Activated CD8-positive, alpha-beta memory T cell treated with anti-CD3 and anti-CD28 coated beads for 36 hours (primary cell): ENCODE results near the gene DYRK3. TPM values are rescaled to one million over a fixed set of nuclear protein-coding genes. Genes with fewer than 3 reads are reported as not detected.

Source experiments
- CTCF ChIA-PET: fragments of 350-600 bp; sonication (Branson Sonifier 250); formaldehyde crosslinking; loops from one replicate; lab custom pipeline; 2021; ENCODE audit warnings: antibody characterized with exemption; lab: Charles Lee
- POLR2A ChIA-PET: fragments of 350-600 bp; sonication (Branson Sonifier 250); formaldehyde crosslinking; loops from one replicate; lab custom pipeline; 2021; ENCODE audit warnings: antibody characterized with exemption; lab: Charles Lee
- total RNA-seq, 2 experiments: library from RNA; stranded (reverse); gene quantifications; one replicate each; pipeline ENCODE4 v1.2.3, GENCODE V29; 2021

Gene DYRK3
- total RNA-seq, 2 experiments from 2014 or later, result 12.7 to 14.4 TPM

DNA sequence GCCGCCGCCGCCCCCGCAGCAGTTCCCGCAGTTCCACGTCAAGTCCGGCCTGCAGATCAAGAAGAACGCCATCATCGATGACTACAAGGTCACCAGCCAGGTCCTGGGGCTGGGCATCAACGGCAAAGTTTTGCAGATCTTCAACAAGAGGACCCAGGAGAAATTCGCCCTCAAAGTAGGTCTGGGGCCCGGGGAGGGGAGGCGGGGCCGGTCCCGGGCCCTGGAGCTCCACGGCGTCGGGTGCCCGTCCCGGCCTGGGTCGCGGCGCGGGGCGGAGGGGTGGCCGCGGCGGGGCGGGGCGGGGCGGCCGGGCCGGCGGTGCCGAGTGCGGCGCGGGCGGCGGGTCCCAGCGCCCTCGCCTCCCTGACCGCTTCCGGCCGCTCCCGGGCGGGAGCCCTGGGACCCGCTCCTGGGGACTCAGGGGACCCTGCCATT lies 50.0 kb downstream of the DYRK3 start:
- POLR2A ChIA-PET, result interaction anchor here (1.0 kb wide), 1 partner anchor 216 kb away, joined by 3 read pairs; no protein-coding TSS in a partner anchor
- CTCF ChIA-PET, result no interaction called here

DNA sequence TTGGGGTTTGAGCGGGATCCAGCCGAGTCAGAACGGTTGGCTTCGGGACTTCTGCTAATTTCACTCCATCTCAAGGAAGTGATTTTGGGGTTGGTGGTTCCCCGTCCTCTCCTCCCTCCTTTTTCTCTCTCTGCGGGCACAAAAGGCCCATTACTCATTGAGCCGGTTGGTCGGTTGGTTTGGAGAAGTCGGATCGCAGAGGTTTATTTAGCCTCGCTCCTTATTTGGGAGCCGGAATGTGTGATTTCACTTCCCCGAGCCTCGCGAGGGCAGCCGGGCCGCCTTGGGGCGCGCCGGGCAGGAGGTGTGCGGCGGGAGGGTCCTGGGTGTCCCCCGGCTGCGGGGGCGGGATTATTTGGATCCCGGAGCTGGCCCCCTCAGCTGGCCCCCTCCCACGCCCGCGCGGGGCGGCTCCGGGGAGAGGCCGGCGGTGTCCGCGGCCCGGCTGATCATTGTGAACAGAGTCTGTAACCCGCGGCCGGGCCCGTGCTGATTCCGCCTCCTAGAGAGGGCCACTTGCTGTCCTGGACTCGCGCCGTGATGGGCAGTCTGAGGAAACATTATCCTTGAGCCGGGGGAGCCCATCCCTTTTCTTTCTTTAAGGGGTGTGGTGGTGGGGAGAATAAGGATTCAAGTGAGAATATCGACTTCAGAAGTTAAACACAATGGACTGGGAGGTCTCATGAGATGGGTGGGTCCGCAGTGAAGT lies 50.6 kb downstream of the DYRK3 start:
- POLR2A ChIA-PET, result interaction anchor here (0.6 to 1.0 kb wide), 2 partner anchors 216 to 603 kb away, joined by 3 read pairs; no protein-coding TSS in a partner anchor
- CTCF ChIA-PET, result interaction anchor here (0.9 kb wide), 1 partner anchor 10 kb away, joined by 3 read pairs; no protein-coding TSS in a partner anchor

DNA sequence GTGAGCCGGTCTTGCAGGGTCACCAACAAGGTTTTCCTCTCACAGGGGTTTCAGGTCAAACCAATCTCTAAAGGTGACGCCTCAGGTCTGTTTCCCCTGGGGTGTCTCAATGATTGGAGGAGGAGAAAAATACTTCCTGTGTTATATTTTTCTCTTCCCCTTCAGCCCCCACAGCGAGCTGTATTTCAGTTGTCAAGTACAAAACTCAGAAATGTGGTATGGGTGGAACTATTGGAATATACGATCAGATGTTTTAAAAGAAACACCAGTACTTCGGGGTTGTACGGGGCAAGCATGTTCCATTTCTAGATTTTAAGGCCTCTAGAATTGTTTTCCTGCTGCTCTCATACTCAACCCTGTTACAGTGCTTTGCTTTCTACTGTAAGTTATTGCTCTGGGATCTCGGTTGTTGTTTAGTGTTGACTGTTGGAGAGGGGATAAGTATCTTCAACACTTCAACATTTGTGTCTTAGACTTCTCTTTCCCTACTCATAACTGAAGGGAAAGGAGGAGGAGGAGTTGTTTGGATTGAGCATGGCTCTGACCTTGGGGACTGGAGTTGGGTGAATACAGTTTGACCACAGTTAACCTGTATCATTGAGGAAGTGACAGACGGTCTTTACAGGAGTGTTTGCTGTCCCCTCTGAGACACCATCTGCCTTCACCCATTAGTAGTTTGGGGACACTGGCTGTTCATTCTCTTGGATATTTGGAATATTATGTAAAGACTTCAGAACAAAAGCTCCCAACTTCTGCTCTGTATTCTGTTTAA lies 51.3 kb downstream of the DYRK3 start:
- POLR2A ChIA-PET, result interaction anchor here (0.6 kb wide), 2 partner anchors 116 to 603 kb away, joined by 3 to 4 read pairs; no protein-coding TSS in a partner anchor
- CTCF ChIA-PET, result interaction anchor here (0.9 kb wide), 1 partner anchor 11 kb away, joined by 3 read pairs; no protein-coding TSS in a partner anchor

DNA sequence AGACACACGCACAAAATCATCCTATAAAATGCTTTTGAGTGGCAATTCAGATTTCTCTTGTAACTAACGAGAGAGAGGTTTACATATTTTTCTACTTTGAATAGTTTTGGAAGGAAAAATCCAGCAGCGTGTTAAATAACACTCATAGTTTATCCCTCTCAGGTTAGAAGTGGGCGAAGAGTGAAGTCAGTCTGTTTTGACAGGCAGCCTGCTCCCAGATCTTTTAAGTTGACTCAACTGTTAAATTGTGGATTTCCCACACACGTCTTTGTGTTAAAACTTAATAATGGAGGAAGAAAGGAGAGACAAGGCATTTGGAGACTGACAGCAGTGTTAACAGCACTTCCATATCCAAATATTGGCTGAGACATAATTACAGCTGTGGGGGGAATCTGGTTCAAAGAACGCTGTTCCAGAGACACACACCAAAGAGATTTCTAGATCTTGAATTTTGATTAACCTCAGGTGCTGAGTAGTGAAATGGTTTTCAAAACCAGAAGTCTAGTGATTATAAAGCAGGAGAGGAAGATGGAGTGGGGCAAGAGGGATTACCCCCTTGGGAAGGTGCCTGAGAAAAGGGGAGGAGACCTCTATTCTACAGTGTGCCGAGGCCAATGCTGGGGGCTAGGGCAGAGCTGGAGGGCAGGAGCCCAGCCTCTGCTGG lies 52.0 kb downstream of the DYRK3 start:
- ChIA-PET CTCF (interaction anchor here (1.0 to 1.8 kb wide), 3 partner anchors 40 to 122 kb away, joined by 3 to 4 read pairs (median 3); partner anchors contain the start of gene EIF2D), POLR2A (interaction anchor here (0.5 to 1.2 kb wide), 3 partner anchors 29 to 115 kb away, joined by 3 to 4 read pairs (median 4); no protein-coding TSS in a partner anchor)

DNA sequence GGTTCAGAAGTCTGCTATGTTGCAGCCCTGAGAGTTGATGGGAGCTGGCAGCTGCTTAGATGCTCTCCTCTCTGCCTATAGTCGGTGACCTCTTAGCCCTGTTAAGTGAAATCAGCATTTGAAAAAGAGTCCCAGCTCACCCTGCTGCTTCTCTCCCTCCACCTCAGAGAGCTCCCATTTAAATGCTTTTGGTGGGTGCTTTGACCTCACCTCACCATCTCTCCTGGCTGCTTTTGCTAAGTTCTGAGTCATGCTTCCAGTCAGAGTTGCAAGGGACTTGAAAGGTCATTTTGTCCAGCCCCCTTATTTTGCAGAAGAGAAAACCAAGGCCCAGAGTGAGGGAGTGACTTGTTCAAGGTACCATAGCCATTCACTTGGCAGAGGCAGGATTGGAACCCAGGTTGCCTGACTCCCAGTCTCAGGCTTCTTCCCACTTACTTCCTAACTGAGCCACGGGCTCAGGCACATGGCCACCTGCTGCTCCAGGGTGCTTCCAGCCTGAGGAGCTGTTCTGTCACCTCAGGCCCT lies 52.6 kb downstream of the DYRK3 start:
- POLR2A ChIA-PET, result interaction anchor here (0.5 to 1.2 kb wide), 2 partner anchors 28 to 29 kb away, joined by 3 to 4 read pairs; no protein-coding TSS in a partner anchor
- CTCF ChIA-PET, result interaction anchor here (1.0 to 2.6 kb wide), 4 partner anchors 24 to 121 kb away, joined by 3 to 11 read pairs (median 4); partner anchors contain the start of gene EIF2D

DNA sequence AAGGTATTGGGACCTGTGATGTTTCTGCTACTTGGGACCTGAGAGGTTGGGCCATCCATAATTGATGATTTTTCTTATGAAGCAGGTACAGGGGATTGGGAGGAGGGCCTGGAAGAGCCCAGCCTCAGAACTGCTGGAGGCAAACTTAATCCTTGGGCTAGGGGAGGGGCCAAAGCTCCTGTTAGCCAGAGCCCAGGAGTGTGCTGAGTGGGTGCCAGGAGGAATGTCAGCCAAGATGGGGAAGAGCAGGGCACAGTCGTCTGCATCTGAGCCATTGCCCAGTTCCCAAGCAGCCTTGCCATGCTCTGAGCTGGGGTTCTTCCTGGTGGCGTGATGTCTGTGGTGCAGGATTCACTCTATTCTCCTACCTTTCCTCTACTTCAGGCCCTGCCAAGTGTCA lies 55.2 kb downstream of the DYRK3 start:
- ChIA-PET CTCF (interaction anchor here (0.9 to 2.6 kb wide), 4 partner anchors 26 to 200 kb away, joined by 3 to 11 read pairs (median 6); no protein-coding TSS in a partner anchor), POLR2A (no interaction called here)

DNA sequence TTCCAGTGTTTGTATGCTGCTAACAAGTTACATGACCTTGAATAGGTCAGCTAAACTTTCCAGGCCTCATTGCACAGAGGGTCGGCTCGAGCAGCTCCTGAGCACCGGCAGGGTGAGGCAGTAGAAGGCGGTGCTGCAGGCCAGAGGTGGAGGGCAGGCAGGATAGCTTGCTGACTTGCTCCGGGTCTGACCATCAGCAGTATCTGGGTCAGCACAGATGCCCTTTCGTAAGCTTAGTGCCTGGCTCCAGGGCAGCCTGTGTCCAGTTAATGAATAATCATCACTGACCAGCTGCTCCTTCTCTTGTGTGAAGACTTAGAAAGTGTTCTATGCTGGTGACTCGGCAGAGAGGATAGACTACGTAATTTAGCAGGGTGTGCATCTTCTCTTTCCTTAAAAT lies 56.3 kb downstream of the DYRK3 start:
- POLR2A ChIA-PET, result no interaction called here

DNA sequence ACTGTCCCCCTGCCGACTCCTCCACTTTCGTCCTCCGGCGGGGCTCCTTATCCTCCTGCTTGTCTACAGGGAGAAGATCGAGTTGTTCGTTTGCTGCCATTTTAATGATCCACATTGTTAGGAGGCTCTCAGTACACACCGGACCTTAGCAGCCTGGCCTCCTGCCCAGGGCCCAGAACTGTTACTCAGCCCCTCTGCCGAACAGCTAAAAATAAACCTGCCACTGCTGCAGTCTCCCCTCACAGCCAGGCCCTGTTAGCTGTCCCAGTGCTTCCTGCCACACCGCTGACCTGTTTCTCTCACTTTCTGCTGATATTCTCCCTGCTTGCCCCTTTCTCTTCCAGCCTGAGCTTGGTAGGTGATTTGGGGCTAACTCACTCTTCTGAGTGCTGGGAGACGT lies 57.7 kb downstream of the DYRK3 start:
- ChIA-PET POLR2A (no interaction called here), CTCF (interaction anchor here (0.9 kb wide), 2 partner anchors 30 to 216 kb away, joined by 3 to 4 read pairs; no protein-coding TSS in a partner anchor)

More for the DNA sequence above, 56.3 kb downstream of the DYRK3 start:
- CTCF ChIA-PET, result interaction anchor here (1.0 to 2.5 kb wide), 4 partner anchors 9 to 57 kb away, joined by 3 to 7 read pairs (median 5); partner anchors contain the start of gene DYRK3

DNA sequence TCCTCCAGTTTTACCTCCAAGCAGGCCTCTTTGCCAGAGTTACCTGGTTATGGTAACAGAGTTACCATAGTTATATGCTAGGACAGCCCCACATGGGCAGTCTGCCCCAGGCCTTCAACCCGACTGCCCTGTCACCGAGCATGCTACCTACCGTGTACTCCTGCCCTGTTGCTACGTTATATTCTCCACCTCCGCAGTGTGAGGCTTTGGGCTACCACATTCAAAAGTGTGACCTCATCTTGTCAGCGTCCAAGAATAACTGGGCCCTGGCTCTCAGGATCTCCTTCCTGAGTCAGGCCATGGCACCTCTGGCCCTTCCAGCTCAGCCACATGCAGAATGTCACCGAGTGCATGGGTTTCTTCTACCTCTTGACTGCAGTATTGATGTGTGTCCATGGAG lies 58.3 kb downstream of the DYRK3 start:
- ChIA-PET POLR2A (no interaction called here), CTCF (interaction anchor here (0.9 kb wide), 1 partner anchor 216 kb away, joined by 4 read pairs; no protein-coding TSS in a partner anchor)

DNA sequence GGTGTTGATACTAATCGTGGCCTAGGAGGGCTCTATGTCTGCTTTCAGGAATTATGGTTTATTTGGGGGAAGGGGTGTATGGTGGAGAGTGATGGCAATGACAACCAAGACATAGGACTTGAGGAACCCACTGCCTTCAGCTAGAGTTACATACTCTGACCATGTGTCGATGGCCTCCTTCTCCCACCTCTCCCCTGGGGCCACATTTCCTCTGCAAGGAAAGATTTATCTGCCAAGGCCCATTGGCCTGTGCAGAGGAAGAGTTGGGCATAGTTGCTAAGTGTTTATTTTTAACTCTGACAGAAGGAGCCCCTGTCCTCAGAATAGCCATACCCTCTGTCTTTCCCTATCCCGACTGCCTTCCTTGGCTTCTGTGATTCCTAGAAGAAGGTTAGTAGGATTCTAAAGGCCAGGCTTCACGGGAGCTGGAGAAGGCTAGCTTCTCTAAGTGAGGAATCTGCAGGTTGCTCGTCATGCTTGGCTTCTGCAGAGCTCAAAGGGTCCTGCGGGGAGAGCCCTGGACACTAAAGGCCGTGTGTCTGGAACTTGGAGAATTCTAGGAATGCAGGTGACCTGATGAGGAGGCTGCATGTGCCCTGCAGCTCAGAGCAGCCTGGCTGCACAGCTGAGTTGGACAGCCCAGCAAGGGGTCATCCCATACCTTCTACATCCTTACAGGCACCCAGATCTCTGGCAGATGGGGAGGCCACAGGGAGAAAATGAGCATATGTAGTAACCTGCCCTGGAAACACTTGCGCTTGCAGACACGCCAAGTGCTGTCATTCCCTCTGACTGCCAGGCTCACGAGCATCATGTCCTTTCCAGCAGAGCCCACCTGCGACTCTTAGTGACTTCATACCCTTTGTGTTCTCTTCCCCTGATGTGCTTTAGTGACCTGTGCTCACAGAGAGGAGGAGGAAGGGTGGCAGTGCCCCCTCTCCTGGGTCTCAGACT lies 59.1 kb downstream of the DYRK3 start:
- ChIA-PET POLR2A (no interaction called here), CTCF (interaction anchor here (0.7 kb wide), 1 partner anchor 36 kb away, joined by 3 read pairs; no protein-coding TSS in a partner anchor)

DNA sequence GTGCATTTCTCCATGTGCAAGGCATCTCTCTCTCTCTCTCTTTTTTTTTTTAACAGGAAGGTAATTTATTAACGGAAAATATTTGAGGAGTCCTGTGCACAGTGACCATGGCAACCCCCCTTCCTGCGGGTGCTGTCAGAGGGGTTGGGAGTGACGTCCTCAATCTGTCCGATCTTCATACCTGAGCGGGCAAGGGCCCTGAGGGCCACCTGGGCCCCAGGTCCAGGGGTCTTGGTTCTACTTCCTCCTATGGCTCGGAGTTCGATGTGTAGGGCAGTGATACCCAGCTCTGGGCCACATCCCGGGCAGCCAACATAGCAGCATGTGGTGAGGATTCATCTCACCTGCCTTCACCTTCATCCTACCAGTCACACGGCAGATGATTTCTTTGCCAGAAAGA lies 60.4 kb downstream of the DYRK3 start:
- CTCF ChIA-PET, result no interaction called here
- POLR2A ChIA-PET, result interaction anchor here (0.6 kb wide), 1 partner anchor 151 kb away, joined by 3 read pairs; no protein-coding TSS in a partner anchor

DNA sequence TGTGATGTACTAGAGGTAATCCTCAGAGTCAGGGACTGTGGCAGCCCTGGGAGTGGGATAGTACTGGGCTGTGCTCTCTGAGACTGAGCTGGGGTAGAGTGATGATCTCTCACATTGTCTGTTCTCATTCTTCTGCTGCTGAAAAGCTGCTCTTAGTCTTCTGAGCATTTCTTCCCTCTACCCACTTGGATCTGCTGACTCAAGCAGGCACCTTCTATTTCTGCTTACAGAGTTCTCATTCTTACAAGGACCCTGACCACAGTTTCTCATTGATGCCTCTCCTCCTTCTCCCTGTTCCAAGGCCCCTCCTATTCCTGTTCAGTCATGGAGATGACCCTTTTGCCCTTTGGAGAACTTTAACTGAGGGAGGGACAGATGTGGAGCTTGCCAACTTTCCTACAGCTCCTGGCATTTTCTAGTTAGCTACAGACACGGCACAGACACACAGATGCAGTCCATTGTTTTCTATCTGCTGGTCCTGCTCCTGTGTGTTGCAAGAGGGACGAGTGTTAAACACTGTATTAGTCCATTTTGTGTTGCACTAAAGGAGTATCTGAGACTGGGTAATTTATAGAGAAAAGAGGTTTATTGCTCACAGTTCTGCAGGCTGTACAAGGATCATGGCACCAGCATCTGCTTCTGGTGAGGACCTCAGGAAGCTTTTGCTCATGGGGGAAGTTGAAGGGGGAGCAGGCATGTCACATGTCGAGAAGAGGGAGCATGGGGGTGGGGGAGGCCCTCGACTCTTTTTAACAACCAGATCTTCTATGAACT lies 61.7 kb downstream of the DYRK3 start:
- CTCF ChIA-PET, result no interaction called here
- POLR2A ChIA-PET, result interaction anchor here (0.5 to 0.9 kb wide), 3 partner anchors 19 to 1127 kb away, joined by 3 to 4 read pairs (median 3); no protein-coding TSS in a partner anchor

DNA sequence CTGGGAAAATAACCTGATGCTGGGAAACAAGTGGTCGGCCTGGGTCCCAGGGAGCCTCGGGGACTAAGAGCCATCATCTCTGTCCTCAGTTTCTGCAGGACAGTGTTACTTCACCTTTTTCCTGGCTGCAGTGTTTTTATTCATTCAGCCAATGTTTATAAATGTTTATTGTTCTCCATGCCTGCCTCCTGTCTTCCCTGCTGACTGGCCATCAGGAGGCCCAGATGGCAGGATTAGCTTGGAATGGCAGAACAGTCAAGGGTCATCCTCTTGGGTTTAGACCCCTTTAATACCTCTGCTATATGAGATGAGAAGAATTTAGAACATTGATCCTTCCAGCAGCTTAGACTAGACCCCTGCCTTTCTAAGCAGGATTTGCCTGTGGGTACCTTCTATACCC lies 62.7 kb downstream of the DYRK3 start:
- ChIA-PET CTCF (no interaction called here), POLR2A (interaction anchor here (0.6 kb wide), 1 partner anchor 227 kb away, joined by 3 read pairs; no protein-coding TSS in a partner anchor)
